Fibroblast of gingiva (primary cell): Measurements from ENCODE around the gene PAFAH1B1.

ENCODE experiments used
- DNase-seq: peaks from one replicate; pipeline ENCODE4 v3.0.0-alpha.2; 2011; ENCODE audit warnings: low read depth

PAFAH1B1 gene

DNA sequence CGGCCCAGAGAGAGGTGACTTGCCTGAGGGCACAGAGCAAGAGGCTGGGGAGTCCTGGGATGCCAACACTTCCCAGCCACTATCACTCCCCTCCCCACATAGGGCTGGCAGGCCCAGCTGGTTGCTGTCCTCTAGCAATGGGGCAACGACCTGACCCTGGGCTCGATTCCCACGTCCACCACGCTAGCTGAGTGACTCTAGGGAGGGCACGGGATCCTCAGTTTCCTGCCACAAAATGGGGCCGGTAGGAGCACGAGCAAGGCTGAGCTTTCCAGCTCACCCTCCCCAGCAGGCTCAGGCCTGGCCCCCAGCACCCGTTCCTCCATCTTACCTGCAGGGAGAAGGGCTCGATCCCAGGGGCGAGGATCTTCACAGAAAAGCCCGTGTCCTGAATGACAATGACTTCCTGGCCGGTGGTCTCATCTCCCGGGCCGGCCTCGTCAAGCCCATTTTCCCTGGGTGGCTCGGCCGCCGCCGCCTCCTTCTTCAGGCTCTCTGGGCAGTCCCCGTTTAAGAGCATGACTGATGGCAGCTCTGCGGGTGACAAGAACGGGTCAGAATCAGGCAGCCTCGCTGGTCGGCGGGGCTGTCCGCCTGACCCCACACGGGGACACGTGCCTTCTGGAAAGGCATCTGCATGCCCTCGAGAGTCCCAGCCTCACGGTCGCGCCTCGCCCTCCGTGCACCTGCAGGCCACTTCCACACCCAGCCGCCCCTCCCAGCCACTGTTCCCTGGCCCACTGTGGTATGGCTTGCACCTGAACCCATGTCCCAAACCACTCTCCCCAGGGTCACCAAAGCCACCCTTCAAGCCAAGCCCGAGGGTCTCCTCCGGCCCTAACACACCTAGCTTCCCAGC lies 110.8 kb downstream of the PAFAH1B1 start:
- no peak for DNase-seq

DNA sequence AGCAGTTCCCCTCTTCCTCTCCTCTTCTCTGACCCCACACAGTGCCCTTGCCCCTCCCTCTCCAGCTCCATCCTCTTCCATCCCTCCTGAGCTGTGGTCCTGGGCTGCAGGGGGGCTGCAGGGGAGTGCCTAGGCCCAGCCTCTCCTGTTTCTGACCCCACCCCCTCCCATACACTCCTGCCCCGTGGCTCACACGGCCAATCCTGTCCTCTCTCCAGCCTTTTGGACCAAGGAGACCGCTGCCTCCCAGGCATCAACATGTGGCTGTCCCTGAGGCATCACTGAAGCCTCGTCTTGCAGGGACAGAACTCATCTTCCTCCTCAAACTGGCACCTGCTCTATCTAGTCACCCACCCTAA lies 111.4 kb downstream of the PAFAH1B1 start:
- DNase-seq: no peak

DNA sequence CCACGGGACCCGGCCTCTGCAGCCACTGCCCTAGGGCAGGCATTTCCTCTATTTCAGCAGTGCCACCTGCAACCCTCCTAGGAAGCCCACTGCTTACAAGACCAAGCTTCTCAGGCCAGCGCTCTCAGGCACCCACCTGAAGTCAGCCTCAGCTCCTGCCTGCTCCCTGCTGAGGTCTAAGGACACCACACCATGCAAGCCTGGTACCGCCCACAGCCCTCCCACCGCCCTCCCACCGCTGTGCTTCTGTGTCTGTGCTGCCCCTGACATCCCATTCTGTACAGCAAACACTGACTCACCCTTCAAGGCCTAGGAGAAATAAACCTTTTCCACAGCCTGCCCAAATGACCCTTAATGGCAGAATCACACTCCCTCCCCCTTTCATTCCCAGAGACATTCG lies 111.8 kb downstream of the PAFAH1B1 start:
- peak; percentile 24 for DNase-seq

DNA sequence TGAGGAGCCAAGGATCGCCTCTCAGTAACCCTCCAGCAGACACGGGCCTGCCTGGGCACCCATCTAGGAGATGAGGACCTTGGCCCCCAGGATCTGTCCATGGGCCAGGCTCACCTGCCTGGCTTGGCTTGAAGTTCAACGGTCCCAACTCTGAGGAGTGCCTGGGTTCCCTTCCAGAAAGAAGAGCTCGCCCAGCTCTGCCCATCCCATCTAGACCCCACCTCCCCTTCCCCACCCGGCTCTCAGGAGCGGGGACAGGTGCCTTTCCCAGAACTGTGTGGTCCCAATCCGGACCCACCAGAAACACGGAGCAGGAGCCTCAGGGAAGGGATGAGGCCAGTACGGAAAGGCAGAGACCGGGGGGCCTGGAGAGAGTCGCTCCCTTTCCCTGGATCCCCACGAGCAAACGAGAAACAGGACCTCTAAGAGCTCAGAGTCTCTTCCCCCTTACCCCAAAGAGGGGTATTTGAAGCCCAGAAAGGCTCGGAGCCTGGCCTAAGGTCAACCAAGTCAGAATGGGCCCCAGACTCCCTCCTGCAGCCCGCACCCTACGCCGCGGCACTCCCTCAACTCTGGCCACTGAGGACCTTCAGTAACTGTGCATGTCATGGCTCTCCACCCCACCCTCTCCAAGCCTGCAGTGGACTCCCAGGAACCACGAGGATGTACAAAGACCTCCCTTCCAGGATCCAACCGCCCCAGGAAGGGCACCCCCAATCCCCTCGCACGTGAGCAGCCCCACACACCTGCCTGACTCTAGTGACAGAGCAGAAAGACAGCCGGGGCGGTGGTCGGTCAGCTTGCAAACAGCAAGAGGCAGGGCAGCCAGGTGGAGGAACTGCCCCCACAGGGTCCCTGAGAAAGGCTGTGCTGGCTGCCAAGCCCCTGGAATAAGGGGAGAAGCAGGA lies 112.7 kb downstream of the PAFAH1B1 start:
- DNase-seq: no peak

DNA sequence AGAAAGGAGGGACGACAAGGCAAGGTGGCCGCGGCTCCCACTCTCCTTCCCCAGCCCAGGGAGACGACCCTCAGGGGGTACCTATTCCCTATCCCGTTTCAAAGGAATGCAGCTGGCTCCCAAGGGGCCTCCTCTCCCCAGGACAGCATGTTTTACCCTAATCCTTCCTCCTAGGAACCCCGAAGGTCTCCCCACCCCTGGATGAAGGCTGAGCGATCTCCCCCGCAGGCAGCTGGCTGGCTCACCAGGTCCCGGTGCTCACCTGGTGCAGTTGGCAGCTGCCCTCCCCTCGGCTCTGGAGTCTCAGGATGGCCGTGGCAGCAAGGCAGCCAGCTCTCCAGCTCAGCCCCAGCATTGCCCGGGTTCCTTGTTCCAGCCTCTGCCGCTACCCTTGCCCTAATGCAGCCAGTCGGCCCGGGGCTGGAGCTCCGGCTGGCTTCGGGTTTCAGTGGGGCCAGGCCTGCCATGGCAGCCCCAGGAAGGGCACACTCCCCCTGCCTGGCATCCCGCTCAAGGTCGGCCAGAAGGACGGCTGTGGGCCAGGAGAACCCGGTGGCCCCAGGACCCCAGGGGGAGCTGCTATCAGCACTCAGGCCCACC lies 113.6 kb downstream of the PAFAH1B1 start:
- no peak for DNase-seq

DNA sequence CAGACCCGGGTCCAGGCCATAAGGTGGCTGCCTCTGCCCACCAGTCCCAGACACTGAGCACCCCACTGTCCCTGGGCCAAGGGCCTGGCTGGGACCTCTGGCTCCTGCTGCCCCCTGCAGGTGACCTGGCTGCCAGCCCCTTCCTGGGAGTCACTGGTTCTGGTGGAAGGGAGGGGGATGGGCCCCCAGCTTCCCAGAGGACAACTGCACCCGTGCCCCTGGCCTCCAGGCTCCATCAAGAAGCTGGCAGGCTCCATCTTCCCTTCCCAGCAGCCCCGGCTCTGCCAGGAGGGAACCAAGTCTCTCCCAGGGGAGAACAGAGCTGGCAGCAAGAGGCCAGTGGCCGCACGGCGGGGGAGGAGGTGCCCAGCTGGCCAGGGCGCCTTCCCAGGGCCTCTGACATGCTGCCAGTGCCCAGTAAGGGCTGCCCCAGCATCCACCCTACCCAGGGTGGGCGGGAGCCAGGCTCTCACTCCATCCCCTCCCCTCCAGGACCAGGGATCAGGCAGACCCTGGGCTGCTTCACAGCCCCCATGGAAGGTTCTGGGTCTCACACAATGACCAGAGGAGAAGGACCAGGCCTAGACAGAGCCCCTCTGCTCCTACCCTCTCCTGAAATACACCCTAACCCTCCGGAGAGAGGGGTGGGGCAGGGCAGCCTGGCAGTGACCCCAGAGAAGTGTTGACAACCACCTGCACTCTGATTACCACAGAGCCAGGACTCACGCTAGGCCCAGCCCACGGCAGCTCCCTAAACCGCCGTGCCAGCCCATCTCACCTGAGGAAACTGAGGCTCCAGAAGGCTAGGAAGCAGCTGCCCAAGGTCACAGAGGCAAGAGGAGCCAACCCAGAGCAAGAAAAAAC lies 114.5 kb downstream of the PAFAH1B1 start:
- DNase-seq: peak; percentile 57

DNA sequence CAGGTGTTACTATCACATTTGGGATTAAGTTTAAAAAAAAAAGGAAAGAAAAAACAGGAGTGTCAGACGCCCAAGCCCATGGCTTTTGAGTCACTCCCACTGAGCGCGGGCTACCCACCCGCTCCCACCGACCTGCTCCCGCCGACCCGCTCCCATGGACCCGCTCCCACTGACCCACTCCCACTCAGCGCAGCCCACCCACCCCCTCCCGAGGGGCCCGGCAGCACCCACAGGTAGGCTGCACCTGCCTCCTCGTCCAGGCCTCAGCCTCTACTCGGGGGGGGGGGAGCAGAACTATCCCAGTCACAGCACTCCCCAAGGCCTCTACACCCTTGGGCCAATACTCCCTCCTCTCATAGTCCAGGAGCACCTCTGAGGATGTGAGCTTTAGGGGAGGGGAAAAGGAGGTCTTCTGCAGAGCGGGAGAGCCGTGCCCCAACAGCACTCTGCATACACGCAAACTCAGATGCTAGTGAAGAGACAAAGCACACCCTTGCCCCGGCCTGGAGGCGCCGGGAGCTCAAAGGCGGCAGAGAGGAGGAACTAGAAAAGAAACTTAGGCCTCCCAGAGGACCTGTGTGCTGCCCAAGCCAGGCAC lies 115.2 kb downstream of the PAFAH1B1 start:
- no peak for DNase-seq

DNA sequence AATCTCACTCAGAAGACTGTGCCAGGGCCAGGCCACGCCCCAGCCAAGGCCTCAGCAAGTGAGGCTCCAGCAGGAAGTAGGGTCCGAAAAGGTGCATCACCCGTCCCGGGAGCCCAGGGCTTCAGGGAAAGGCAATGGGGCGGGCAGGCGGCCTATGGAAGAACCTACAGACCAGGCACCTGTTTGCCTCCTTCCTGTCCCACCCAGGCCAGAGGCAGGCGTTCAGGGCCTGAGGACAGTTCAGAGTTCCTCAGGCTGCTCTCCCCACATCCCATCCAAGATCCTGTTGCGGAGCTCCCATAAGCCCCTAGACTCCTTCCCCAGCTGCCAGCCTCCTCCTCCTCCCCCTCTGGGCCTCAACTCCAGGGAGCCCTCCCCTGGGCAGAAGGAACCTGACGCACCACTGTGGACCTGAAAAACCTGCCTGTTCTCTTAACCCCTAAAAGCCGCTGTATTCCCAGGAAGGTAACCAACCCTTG lies 115.8 kb downstream of the PAFAH1B1 start:
- DNase-seq: no peak

DNA sequence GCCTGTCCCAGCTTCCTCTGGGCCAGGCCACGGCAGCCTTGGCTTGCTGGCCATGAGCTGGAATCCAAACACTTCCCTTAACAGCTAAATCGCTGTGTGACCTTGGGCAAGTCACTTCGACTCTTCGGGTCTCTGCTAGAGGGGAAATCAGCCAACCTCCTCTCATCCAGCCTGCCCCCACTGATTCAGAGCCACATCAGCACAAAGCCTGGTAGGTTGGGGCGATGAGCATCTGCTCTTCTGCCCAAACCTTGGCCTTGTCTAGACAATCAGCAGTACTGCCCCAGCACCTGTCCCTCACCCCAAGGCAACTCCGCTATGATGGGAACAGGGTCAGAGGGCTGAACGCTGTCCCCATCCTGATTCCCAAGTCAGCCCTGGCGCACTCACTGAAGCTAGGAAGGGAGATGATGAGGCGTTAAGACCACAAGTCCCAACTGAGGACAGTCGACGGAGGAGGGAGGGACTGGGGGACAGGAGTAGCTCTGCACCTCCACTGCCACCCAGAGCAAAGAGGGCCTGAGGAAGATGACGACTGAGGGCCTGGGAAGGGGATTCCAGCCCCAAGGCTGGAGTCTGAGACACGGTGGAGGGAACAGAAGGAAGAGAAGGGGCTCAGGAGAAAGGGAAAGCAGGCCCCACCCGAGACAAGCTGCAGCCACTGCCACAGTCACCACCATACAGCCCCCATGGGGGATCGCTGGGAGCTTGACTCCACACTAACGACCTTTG lies 116.8 kb downstream of the PAFAH1B1 start:
- no peak for DNase-seq

DNA sequence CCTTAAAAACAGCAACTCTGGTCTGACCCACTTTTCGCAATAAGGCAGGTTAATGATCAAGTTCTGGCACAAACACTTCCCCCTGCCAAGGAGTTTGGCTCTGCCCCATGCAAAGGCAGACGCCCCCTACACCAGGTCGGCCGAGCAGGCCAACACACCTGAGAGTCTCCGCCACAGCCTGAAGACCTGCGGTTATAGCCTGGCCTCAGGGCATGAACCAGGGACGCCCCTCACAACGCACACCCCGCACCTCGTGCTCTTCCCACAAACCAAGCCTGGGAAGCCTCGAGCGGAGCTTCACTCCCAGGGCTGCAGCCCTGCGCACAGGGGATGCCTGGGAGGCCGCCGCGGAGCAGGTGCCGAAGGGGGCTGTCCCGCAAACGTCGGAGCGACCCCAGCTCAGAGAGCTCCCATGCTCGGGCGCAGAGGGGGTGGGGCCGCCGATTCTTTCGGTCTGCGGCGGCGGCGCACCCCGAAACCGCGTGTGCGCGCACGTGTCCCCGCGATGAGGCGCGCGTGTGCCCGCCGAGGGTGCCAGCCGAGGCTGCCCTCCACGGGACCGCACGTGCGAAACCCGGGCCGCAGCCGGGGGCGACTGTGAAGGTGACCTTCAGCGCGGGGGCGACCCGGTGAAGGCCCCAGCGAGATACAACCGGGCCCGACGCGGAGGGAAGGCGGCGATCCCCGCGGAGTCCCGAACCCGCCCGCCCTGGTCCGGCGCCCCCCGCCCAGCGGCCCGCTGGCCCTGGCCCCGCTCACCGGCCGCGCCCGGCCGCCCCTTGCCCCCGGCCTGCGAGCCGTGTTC lies 117.6 kb downstream of the PAFAH1B1 start:
- DNase-seq: no peak

DNA sequence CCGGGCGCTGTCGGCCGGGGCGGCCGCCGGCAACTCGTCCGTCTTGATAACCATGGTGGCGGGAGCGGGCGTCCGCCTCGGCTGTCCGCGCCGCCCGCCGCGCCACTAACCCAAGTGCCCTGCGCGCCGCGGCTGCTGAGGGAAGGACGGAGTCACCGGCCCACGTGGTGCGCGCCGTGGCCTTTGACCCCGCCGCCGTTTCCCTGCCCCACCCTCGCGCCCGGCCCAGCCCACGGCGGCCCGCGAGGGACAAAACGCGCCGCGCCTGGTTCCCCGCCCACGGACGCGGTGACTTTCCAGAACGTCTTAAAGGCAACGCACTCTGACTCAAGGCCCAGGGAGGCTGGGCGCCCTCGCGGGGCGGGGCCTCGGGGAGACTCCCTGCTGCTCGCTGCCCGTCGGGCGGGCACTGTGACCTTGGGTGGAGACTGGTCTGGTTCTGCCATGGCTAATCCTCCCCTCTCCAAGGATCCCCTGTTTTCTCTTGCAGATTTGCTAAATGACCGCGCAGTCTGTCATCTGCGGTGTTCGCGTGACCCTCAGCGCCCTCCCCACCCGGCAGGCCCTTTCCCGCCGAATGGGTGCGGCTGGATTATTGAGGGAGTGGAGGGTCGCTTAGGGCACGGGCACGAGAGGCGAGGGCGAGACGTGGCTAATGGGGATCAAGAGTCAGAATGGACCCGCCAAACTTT lies 118.3 kb downstream of the PAFAH1B1 start, which contains the start of gene CLUH:
CLUH (minus strand) TSS at position 157 of the 692 bp plus-strand sequence; CDS start at position 54, 103 bp downstream.
- DNase-seq: peak; percentile 98

DNA sequence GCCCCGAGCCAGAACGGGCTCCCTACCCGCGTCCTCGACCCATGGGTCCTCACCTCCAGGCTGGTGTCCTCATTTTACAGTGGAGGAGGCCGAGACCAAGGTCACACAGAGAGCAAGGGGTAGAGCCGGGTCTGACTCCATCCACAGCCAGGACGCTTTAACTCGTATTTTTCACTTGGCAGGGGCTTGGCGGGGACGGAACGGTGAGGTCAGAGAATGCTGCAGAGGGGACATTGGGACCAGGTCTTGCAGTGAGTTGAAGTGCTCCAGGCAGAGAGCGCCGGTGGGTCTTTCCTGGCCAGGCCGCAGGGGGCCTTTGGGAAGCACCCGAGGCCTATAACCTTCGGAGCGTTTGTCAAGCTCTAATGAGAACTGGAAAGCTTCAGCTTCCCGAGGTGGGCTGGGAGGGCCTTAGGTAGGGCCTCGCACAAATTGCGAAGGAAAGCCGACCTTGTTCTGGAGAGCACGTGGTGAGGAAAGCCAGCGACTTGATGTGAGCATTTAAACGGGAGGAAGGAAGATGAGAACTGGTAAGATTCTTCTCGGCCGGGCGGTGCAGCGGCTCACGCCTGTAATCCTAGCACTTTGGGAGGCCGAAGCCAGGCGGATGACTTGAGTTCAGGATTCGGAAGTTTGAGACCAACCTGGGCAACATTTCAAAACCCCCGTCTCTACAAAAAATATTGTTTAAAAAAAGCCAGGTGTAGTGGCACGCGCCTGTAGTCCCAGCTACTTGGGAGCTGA lies 119.0 kb downstream of the PAFAH1B1 start:
- DNase-seq: no peak

DNA sequence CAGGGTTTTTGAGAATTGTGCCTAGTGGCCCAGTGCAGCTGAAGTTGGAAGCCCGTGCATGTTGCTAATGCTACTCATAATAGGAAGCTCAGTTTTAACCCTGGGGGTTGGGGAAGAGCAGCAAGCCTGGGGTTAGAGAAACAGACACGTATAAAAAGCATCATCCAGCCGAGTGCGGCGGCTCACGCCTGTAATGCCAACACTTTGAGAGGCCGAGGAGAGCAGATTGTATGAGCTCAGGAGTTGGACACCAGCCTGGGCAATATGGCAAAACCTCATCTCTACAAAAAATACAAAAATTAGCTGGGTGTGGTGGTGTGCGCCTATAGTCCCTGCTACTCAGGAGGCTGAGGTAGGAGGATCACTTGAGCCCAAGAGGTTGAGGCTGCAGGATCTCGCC lies 120.4 kb downstream of the PAFAH1B1 start:
- no peak for DNase-seq

DNA sequence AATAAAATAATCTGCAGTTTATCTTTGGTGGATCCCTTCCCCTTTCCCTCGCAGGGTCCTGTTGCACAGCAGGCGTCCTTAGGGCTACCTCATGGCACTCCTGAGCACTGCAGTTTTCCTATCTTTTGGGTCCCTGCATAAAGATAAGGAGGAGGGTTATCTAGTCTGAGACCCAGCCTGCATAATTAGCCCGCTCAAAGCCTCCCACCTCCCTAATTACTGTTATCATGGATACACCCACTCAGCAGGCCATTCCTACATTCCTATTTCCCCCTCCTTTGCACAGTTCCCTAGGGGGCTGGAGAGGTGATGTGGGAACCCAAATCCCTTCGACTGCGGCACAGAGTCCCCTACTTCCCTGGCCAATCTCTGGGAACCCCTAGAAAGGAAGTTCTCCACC lies 123.2 kb downstream of the PAFAH1B1 start:
- no peak for DNase-seq

DNA sequence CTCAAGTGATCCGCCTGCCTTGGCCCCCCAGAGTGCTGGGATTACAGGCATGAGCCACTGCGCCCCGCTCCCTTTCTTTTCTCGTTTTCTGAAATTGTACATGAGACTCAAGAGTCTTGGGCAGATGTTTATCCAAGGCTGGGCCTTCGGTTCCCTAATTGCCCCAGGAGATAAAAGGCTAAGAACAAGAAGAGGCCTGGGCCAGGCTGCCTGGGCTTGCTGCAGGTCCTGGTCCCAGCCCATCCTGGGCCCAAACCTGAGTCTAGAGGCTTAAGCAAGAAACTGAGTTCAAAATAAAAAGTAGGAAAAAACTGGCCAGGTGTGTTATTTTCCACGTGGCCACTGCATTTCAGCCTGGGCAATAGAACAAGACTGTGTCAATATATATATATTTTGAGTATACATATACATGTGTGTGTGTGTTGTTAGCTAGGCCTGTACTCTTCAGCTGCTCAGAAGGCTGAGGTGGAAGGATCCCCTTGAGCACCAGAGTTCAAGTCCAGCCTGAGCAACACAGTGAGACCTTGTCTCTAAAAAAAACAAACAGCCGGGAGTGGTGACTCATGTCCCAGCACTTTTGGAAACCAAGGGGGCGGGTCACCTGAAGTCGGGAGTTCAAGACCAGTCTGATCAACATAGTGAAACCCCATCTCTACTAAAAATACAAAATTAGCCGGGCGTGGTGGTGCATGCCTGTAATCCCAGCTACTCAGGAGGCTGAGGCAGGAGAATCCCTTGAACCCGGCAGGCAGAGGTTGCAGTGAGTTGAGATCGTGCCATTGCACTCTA lies 124.9 kb downstream of the PAFAH1B1 start:
- no peak for DNase-seq

DNA sequence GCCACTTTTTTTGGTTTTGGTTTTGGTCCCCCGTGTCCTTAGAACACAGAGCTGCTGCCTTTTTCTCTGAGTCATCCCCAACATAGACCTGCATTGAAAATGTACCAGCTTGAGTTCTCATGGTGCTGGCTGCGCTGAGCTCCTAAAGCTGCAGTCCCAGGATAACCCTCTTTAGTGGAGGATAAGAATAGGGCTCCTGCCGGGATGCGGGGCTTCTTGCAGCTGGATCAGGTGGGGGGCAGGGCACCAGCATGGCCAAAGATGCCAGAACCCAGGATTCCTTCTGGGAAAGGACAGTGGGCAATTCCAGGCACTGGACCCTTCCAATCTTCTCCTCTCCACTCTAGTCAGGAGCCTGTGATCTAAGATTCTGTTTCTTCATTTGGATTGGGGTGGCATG lies 126.4 kb downstream of the PAFAH1B1 start:
- DNase-seq: no peak

DNA sequence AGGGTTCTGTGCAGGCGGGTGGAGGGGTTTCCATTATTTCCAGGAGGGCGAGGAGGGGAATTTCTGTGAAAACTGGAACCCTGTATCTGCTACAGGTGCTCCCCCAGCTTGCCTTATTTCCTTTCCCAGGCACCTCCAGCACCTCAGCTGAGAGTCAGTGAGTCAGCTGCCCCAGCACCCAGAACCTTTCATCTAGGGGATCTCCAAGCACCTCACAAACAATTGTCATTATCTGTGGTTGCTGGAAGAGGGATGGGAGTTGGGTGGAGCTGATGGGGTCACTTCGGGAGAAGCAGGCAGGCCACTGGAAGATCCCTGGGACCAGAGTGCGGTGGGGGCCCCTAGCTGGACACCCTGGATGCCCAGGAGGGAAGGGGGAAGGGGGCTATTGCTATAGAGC lies 128.1 kb downstream of the PAFAH1B1 start:
- no peak for DNase-seq
